Measurements from ENCODE around the gene CNIH3. TPM values are rescaled to one million over a fixed set of nuclear protein-coding genes. Genes with fewer than 3 reads are reported as not detected.

The CNIH3 gene
- total RNA-seq, 1 experiment from 2014 or later, result 3.7 TPM

DNA sequence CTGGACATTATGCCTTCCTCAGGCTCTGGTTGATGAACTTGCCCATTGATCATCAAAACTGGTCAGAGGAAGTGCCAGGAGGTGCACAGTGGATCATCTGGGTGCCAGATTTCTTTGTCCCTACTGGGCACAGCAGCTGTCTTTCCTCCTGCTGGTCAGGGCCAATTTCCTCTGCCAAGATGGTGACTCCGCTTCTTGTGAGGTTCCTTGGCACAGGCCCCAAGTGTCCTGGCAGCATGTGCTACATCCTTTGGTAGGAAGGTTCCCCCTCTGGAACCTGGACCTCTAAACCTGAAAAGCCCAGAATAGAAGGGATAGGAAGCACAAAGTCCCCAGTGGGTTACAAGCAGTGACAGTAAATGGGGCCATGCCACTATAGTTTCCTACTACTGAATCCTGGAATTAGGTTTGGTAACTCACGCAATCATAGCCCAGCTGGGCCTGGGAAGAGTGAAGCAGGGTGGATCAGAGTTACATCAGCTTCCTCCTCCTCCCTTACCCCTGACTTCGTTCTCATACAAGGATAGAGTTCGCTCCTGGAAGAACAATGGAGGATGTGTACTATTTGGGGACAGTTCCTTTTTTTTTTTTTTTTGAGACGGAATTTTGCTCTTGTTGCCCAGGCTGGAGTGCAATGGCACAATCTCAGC, 147.1 kb downstream of the CNIH3 start:
- in situ Hi-C loops (cut with HindIII; ENCODE audit: low pct_unique_long_range_greater_than_20kb, low sequenced_read_pairs), result no loop called here
- H3K4me3 ChIP-seq (ENCODE audit: low read depth in 2 of 2, low read length in 2 of 2), result no peak overlapping the region
- no peaks in the 10 kb centered on the region for H3K4me1 ChIP-seq (ENCODE audit: control insufficient read depth, insufficient read depth, low read length)
- no peaks in the 10 kb centered on the region for H3K36me3 ChIP-seq (ENCODE audit: control insufficient read depth, insufficient read depth, low read length)
- H3K9me3 ChIP-seq (ENCODE audit: control insufficient read depth, insufficient read depth, low read depth, low read length), result no peaks in the 10 kb centered on the region
- ChIA-PET CTCF (no interaction called here), POLR2A (no interaction called here)
- no TSS peak for BruUV-seq (replicated peaks)
- H3K27ac ChIP-seq (ENCODE audit: low read length), result no peak overlapping the region
- intact Hi-C loops (cut with micrococcal nuclease; ENCODE audit: unreplicated experiment), result no loop called here
- ATAC-seq (no peak), DNase-seq (ENCODE audit: low read depth, low spot score) (no peak)
- H3K27me3 ChIP-seq (ENCODE audit: control insufficient read depth, insufficient read depth, low read length), result 0 out of 2 replicates have a peak, but pooled peaks cover 6% of the 10 kb centered on the region
- TF ChIP-seq TCF7L2 (IDR thresholded peaks at IDR 0.05; ENCODE audit: low read depth, low read length), result no peak
- TF ChIP-seq, protein P1, sequence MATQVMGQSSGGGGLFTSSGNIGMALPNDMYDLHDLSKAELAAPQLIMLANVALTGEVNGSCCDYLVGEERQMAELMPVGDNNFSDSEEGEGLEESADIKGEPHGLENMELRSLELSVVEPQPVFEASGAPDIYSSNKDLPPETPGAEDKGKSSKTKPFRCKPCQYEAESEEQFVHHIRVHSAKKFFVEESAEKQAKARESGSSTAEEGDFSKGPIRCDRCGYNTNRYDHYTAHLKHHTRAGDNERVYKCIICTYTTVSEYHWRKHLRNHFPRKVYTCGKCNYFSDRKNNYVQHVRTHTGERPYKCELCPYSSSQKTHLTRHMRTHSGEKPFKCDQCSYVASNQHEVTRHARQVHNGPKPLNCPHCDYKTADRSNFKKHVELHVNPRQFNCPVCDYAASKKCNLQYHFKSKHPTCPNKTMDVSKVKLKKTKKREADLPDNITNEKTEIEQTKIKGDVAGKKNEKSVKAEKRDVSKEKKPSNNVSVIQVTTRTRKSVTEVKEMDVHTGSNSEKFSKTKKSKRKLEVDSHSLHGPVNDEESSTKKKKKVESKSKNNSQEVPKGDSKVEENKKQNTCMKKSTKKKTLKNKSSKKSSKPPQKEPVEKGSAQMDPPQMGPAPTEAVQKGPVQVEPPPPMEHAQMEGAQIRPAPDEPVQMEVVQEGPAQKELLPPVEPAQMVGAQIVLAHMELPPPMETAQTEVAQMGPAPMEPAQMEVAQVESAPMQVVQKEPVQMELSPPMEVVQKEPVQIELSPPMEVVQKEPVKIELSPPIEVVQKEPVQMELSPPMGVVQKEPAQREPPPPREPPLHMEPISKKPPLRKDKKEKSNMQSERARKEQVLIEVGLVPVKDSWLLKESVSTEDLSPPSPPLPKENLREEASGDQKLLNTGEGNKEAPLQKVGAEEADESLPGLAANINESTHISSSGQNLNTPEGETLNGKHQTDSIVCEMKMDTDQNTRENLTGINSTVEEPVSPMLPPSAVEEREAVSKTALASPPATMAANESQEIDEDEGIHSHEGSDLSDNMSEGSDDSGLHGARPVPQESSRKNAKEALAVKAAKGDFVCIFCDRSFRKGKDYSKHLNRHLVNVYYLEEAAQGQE (IDR thresholded peaks at IDR 0.05; ENCODE audit: insufficient read depth in 1 of 2, low read depth in 2 of 2, low read length in 1 of 2), result no peak
- TF ChIP-seq, protein P2, sequence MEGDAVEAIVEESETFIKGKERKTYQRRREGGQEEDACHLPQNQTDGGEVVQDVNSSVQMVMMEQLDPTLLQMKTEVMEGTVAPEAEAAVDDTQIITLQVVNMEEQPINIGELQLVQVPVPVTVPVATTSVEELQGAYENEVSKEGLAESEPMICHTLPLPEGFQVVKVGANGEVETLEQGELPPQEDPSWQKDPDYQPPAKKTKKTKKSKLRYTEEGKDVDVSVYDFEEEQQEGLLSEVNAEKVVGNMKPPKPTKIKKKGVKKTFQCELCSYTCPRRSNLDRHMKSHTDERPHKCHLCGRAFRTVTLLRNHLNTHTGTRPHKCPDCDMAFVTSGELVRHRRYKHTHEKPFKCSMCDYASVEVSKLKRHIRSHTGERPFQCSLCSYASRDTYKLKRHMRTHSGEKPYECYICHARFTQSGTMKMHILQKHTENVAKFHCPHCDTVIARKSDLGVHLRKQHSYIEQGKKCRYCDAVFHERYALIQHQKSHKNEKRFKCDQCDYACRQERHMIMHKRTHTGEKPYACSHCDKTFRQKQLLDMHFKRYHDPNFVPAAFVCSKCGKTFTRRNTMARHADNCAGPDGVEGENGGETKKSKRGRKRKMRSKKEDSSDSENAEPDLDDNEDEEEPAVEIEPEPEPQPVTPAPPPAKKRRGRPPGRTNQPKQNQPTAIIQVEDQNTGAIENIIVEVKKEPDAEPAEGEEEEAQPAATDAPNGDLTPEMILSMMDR (IDR thresholded peaks at IDR 0.05), result no peak
- no peak for TF ChIP-seq SIN3A (IDR thresholded peaks at IDR 0.05; ENCODE audit: borderline replicate concordance, insufficient read depth, low read depth, low read length)
- no peak for TF ChIP-seq POLR2AphosphoS5 (IDR thresholded peaks at IDR 0.05; ENCODE audit: low read depth, low read length)

DNA sequence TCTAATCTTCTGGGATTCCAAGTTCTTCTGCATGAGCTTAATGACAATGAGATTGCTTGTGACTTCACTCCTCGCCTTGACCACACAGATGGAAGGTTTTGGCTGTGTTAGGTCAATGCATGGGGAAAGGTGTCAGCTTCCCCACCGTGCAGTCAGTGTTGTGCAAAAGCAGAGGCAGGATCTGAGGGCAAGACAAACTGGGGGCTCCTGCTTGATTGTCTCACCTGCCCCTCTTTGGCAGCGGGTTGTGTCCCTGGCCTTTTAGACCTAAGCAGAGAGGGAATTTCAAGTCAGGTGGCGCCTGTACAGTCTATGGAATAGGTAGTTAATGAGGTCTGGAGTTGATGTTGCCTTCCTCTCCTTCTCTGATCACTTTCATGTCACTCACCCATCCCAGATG, 150.1 kb downstream of the CNIH3 start:
- no peaks in the 10 kb centered on the region for H3K9me3 ChIP-seq (ENCODE audit: control insufficient read depth, insufficient read depth, low read depth, low read length)
- ChIA-PET CTCF (no interaction called here), POLR2A (no interaction called here)
- peaks cover 15% of the 10 kb centered on the region for H3K27me3 ChIP-seq (ENCODE audit: control insufficient read depth, insufficient read depth, low read length)
- H3K4me3 ChIP-seq (ENCODE audit: low read depth in 2 of 2, low read length in 2 of 2), result no peak overlapping the region
- H3K27ac ChIP-seq (ENCODE audit: low read length), result no peak overlapping the region
- intact Hi-C loops (cut with micrococcal nuclease; ENCODE audit: unreplicated experiment), result no loop called here
- no peaks in the 10 kb centered on the region for H3K4me1 ChIP-seq (ENCODE audit: control insufficient read depth, insufficient read depth, low read length)
- no TSS peak for BruUV-seq (replicated peaks)
- in situ Hi-C loops (cut with HindIII; ENCODE audit: low pct_unique_long_range_greater_than_20kb, low sequenced_read_pairs), result no loop called here
- ATAC-seq, result no peak
- no peaks in the 10 kb centered on the region for H3K36me3 ChIP-seq (ENCODE audit: control insufficient read depth, insufficient read depth, low read length)
- no peak for DNase-seq (ENCODE audit: low read depth, low spot score)
- TF ChIP-seq POLR2AphosphoS5 (IDR thresholded peaks at IDR 0.05; ENCODE audit: low read depth, low read length) (no peak), TCF7L2 (IDR thresholded peaks at IDR 0.05; ENCODE audit: low read depth, low read length) (no peak), SIN3A (IDR thresholded peaks at IDR 0.05; ENCODE audit: borderline replicate concordance, insufficient read depth, low read depth, low read length) (no peak)
- TF ChIP-seq, protein P1 (IDR thresholded peaks at IDR 0.05; ENCODE audit: insufficient read depth in 1 of 2, low read depth in 2 of 2, low read length in 1 of 2), result no peak
- TF ChIP-seq, protein P2 (IDR thresholded peaks at IDR 0.05), result no peak
